Right lobe of liver (tissue), 4 donors: ENCODE results near the gene CCND3.

ENCODE experiments used
- POLR2A ChIP-seq: fragments of 450-650 bp; IDR thresholded peaks from one replicate; pipeline ENCODE4 v1.6.1; 2017; ENCODE audit warnings: antibody characterized with exemption, mild to moderate bottlenecking
- TF ChIP-seq, protein P1 (sequence below), 4 donors: fragments of 200-600 bp in 3 of 4; fragments of 450-650 bp in 1 of 4; IDR thresholded peaks; one replicate each; pipeline versions ENCODE4 v1.5.1 to v1.8.0; 2016 to 2022; ENCODE audit warnings: antibody characterized with exemption in 4 of 4, mild to moderate bottlenecking in 2 of 4
- donor health status: DM: no; HTN: no; CAD: no.
- donor health status: DM: no; HTN: no; CAD: no.
- donor health status: DM: no; HTN: yes; CAD: no.

DNA sequence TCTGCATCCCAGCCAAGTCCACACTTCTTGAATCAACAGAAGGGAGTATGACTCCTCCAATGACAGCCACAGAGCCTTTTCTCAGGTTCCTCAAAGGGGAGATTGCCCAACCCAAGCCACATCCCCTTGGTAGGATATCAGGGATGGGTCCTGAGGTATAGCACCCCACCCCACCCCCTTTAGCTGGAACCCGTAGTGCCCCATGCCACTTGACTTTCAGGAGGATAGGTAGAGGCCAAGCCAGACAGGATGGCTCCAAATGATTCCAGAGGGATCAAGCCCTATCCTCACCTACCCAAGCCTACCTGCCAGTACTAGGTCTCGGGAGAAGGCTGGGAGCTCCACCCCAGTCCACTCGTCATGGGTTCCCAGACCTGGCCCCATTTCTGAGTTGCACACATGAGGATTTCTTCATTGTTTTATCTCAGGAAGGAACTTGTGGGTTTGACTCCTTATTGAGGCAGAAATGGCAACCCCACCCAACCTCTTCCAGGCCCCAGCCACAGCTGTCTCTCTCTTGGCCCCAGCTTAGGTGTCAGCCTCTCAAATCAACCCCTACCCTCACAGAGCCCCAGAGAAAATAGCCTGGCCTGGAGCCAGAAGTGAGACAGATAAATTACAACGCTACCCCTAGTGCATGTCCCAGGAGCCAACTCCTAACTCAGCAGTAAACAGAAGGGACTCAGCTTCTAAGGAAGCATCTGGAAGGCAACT is 3.6 kb downstream of the CCND3 start:
- TF ChIP-seq, protein P1, sequence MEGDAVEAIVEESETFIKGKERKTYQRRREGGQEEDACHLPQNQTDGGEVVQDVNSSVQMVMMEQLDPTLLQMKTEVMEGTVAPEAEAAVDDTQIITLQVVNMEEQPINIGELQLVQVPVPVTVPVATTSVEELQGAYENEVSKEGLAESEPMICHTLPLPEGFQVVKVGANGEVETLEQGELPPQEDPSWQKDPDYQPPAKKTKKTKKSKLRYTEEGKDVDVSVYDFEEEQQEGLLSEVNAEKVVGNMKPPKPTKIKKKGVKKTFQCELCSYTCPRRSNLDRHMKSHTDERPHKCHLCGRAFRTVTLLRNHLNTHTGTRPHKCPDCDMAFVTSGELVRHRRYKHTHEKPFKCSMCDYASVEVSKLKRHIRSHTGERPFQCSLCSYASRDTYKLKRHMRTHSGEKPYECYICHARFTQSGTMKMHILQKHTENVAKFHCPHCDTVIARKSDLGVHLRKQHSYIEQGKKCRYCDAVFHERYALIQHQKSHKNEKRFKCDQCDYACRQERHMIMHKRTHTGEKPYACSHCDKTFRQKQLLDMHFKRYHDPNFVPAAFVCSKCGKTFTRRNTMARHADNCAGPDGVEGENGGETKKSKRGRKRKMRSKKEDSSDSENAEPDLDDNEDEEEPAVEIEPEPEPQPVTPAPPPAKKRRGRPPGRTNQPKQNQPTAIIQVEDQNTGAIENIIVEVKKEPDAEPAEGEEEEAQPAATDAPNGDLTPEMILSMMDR (IDR thresholded peaks at IDR 0.05) = no peak
- no peak for TF ChIP-seq POLR2A
